HEK293 (cell line): Measurements from ENCODE around the gene RAB11FIP3.

Experiments
- GFI1B ChIP-seq: fragments of 450-650 bp; formaldehyde crosslinking; IDR thresholded peaks from 2 replicates; pipeline ENCODE4 v1.5.1; 2016; ENCODE audit warnings: missing biosample characterization, missing genetic modification characterization
- HOXC10 ChIP-seq: sonication (generic); formaldehyde crosslinking; IDR thresholded peaks from 2 replicates; pipeline ENCODE4 v1.8.1; 2023; ENCODE audit warnings: mild to moderate bottlenecking, missing genetic modification reagents
- KLF8 ChIP-seq: fragments of 450-650 bp; formaldehyde crosslinking; IDR thresholded peaks from 2 replicates; pipeline ENCODE4 v1.5.1; 2016; ENCODE audit warnings: missing biosample characterization, missing genetic modification characterization
- KLF9 ChIP-seq: fragments of 450-650 bp; formaldehyde crosslinking; IDR thresholded peaks from 2 replicates; pipeline ENCODE4 v1.5.1; 2016; ENCODE audit warnings: missing biosample characterization, missing genetic modification characterization, low read depth
- PATZ1 ChIP-seq: fragments of 450-650 bp; formaldehyde crosslinking; IDR thresholded peaks from 2 replicates; pipeline ENCODE4 v1.5.1; 2016; ENCODE audit warnings: missing biosample characterization, missing genetic modification characterization
- RBAK ChIP-seq: fragments of 450-650 bp; formaldehyde crosslinking; IDR thresholded peaks from 2 replicates; pipeline ENCODE4 v1.5.1; 2016; ENCODE audit warnings: missing biosample characterization, missing genetic modification characterization
- REPIN1 ChIP-seq: fragments of 450-650 bp; formaldehyde crosslinking; IDR thresholded peaks from 2 replicates; pipeline ENCODE4 v1.5.1; 2017; ENCODE audit warnings: missing biosample characterization, missing genetic modification characterization, low read depth
- SCRT1 ChIP-seq: fragments of 450-650 bp; formaldehyde crosslinking; IDR thresholded peaks from 2 replicates; pipeline ENCODE4 v1.5.1; 2016; ENCODE audit warnings: missing biosample characterization, missing genetic modification characterization, borderline replicate concordance
- SETDB1 ChIP-seq: IDR thresholded peaks from one replicate; pipeline ENCODE4 v1.6.1; 2017; ENCODE audit warnings: mild to moderate bottlenecking, low read length, moderate library complexity, mixed read lengths; ENCODE audit not compliant: insufficient read length
- SP3 ChIP-seq: fragments of 450-650 bp; formaldehyde crosslinking; IDR thresholded peaks from 2 replicates; pipeline ENCODE4 v1.5.1; 2016; ENCODE audit warnings: missing biosample characterization, missing genetic modification characterization
- YY2 ChIP-seq: fragments of 450-650 bp; formaldehyde crosslinking; IDR thresholded peaks from 2 replicates; pipeline ENCODE4 v1.5.1; 2016; ENCODE audit warnings: missing biosample characterization, missing genetic modification characterization
- ZBTB21 ChIP-seq: fragments of 450-650 bp; formaldehyde crosslinking; IDR thresholded peaks from 2 replicates; pipeline ENCODE4 v1.5.1; 2017; ENCODE audit warnings: missing biosample characterization, missing genetic modification characterization
- ZBTB7A ChIP-seq: fragments of 450-650 bp; formaldehyde crosslinking; IDR thresholded peaks from 2 replicates; pipeline ENCODE4 v1.5.1; 2016; ENCODE audit warnings: low read depth, missing biosample characterization, missing genetic modification characterization
- ZIC2 ChIP-seq: fragments of 450-650 bp; formaldehyde crosslinking; IDR thresholded peaks from 2 replicates; pipeline ENCODE4 v1.5.1; 2016; ENCODE audit warnings: missing biosample characterization, missing genetic modification characterization
- ZNF138 ChIP-seq: fragments of 450-650 bp; formaldehyde crosslinking; IDR thresholded peaks from 2 replicates; pipeline ENCODE4 v1.5.1; 2016; ENCODE audit warnings: missing biosample characterization, missing genetic modification characterization, borderline replicate concordance
- ZNF155 ChIP-seq: fragments of 450-650 bp; formaldehyde crosslinking; IDR thresholded peaks from 2 replicates; pipeline ENCODE4 v1.5.1; 2016; ENCODE audit warnings: missing biosample characterization, missing genetic modification characterization
- ZNF157 ChIP-seq: fragments of 450-650 bp; formaldehyde crosslinking; IDR thresholded peaks from 2 replicates; pipeline ENCODE4 v1.5.1; 2016; ENCODE audit warnings: missing biosample characterization, missing genetic modification characterization
- ZNF174 ChIP-seq: fragments of 450-650 bp; formaldehyde crosslinking; IDR thresholded peaks from 2 replicates; pipeline ENCODE4 v1.5.0; 2017; ENCODE audit warnings: missing biosample characterization, mild to moderate bottlenecking, missing genetic modification characterization
- ZNF211 ChIP-seq: fragments of 450-650 bp; formaldehyde crosslinking; IDR thresholded peaks from 2 replicates; pipeline ENCODE4 v1.5.1; 2016; ENCODE audit warnings: low read depth, missing biosample characterization, missing genetic modification characterization
- ZNF221 ChIP-seq: fragments of 450-650 bp; formaldehyde crosslinking; IDR thresholded peaks from 2 replicates; pipeline ENCODE4 v1.5.1; 2017; ENCODE audit warnings: missing biosample characterization, missing genetic modification characterization, borderline replicate concordance
- ZNF26 ChIP-seq: fragments of 450-650 bp; formaldehyde crosslinking; IDR thresholded peaks from 2 replicates; pipeline ENCODE4 v1.5.1; 2016; ENCODE audit warnings: missing biosample characterization, missing genetic modification characterization
- ZNF311 ChIP-seq: fragments of 450-650 bp; formaldehyde crosslinking; IDR thresholded peaks from 2 replicates; pipeline ENCODE4 v1.5.1; 2017; ENCODE audit warnings: missing biosample characterization, missing genetic modification characterization, borderline replicate concordance
- ZNF391 ChIP-seq: fragments of 450-650 bp; formaldehyde crosslinking; IDR thresholded peaks from 2 replicates; pipeline ENCODE4 v1.5.1; 2016; ENCODE audit warnings: low read depth, missing biosample characterization, missing genetic modification characterization, borderline replicate concordance
- ZNF416 ChIP-seq: fragments of 450-650 bp; formaldehyde crosslinking; IDR thresholded peaks from 2 replicates; pipeline ENCODE4 v1.5.1; 2016; ENCODE audit warnings: missing biosample characterization, missing genetic modification characterization
- ZNF433 ChIP-seq: fragments of 450-650 bp; formaldehyde crosslinking; IDR thresholded peaks from 2 replicates; pipeline ENCODE4 v1.5.1; 2016; ENCODE audit warnings: missing biosample characterization, missing genetic modification characterization, low read depth
- ZNF626 ChIP-seq: fragments of 450-650 bp; sonication (Bioruptor Pico); formaldehyde crosslinking; IDR thresholded peaks from 2 replicates; pipeline ENCODE4 v1.5.1; 2018; ENCODE audit warnings: missing biosample characterization, missing genetic modification characterization, inconsistent platforms
- ZNF660 ChIP-seq: fragments of 450-650 bp; IDR thresholded peaks from 2 replicates; pipeline ENCODE4 v1.5.1; 2018; ENCODE audit warnings: missing biosample characterization, mild to moderate bottlenecking, missing genetic modification characterization
- ZNF701 ChIP-seq: fragments of 450-650 bp; formaldehyde crosslinking; IDR thresholded peaks from 2 replicates; pipeline ENCODE4 v1.5.1; 2016; ENCODE audit warnings: missing biosample characterization, missing genetic modification characterization
- ZNF747 ChIP-seq: fragments of 450-650 bp; formaldehyde crosslinking; IDR thresholded peaks from 2 replicates; pipeline ENCODE4 v1.5.1; 2016; ENCODE audit warnings: missing biosample characterization, missing genetic modification characterization
- ZNF830 ChIP-seq: fragments of 450-650 bp; IDR thresholded peaks from 2 replicates; pipeline ENCODE4 v1.5.0; 2018; ENCODE audit warnings: missing biosample characterization, missing genetic modification characterization, low read depth, mild to moderate bottlenecking, moderate library complexity
- TF ChIP-seq, protein P1 (sequence below): fragments of 450-650 bp; formaldehyde crosslinking; IDR thresholded peaks from 2 replicates; pipeline ENCODE4 v1.5.1; 2016; ENCODE audit warnings: missing biosample characterization, missing genetic modification characterization
- TF ChIP-seq, protein P2 (sequence below): fragments of 450-650 bp; formaldehyde crosslinking; IDR thresholded peaks from 2 replicates; pipeline ENCODE4 v1.5.1; 2016; ENCODE audit warnings: missing biosample characterization, missing genetic modification characterization

Gene RAB11FIP3

GRCh38 chr16:565419-566330, 140.2 kb downstream of the RAB11FIP3 start (continued):
- TF ChIP-seq ZNF626 (tag by site-specific recombination) (no peak), ZIC2 (tag by site-specific recombination) (peak; percentile 96), ZNF701 (tag by site-specific recombination) (no peak), ZNF660 (tag by site-specific recombination) (no peak), ZNF311 (tag by site-specific recombination) (no peak), ZNF391 (no peak), ZBTB21 (tag by site-specific recombination) (no peak), KLF9 (tag by site-specific recombination) (no peak), ZNF138 (tag by site-specific recombination) (no peak), KLF8 (tag by site-specific recombination) (no peak), ZNF433 (tag by site-specific recombination) (no peak), PATZ1 (tag by site-specific recombination) (peak; percentile 39), ZNF221 (tag by site-specific recombination) (no peak), ZNF211 (no peak), SETDB1 (no peak), RBAK (tag by site-specific recombination) (no peak), SP3 (tag by site-specific recombination) (no peak), HOXC10 (CRISPR knock-in tag) (no peak), ZNF830 (tag by site-specific recombination) (no peak), SCRT1 (tag by site-specific recombination) (no peak), ZNF26 (no peak), ZBTB7A (tag by site-specific recombination) (peak; percentile 41; the same call in 1 of the 2 replicates), ZNF155 (tag by site-specific recombination) (no peak), REPIN1 (tag by site-specific recombination) (no peak), GFI1B (tag by site-specific recombination) (no peak), ZNF747 (tag by site-specific recombination) (no peak), YY2 (tag by site-specific recombination) (no peak), ZNF174 (tag by site-specific recombination) (no peak), ZNF416 (no peak), ZNF157 (no peak)
- TF ChIP-seq, protein P1, sequence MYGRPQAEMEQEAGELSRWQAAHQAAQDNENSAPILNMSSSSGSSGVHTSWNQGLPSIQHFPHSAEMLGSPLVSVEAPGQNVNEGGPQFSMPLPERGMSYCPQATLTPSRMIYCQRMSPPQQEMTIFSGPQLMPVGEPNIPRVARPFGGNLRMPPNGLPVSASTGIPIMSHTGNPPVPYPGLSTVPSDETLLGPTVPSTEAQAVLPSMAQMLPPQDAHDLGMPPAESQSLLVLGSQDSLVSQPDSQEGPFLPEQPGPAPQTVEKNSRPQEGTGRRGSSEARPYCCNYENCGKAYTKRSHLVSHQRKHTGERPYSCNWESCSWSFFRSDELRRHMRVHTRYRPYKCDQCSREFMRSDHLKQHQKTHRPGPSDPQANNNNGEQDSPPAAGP (tag by site-specific recombination) = peak; percentile 49
- TF ChIP-seq, protein P2, sequence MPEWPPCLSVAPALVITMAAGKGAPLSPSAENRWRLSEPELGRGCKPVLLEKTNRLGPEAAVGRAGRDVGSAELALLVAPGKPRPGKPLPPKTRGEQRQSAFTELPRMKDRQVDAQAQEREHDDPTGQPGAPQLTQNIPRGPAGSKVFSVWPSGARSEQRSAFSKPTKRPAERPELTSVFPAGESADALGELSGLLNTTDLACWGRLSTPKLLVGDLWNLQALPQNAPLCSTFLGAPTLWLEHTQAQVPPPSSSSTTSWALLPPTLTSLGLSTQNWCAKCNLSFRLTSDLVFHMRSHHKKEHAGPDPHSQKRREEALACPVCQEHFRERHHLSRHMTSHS (tag by site-specific recombination) = no peak
